Measurements from ENCODE around the gene ARL15.

DNA sequence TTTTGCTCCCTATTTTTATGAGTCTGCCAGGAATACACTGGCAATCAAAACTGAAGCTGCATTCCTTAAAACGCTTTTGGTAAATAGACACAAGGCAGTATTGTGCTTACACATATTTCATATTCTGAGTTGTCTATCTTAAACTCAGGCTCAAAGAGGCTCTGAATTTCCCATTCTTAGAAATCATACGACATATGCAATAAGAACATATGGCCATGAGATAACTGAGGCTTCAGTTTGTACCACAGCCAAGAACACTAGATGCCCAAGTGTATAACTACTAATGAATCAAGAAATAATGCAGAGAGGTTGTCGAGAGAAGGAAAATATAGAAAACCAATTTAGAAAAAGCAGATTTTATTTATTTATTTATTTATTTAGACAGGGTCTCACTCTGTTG is 392.5 kb downstream of the ARL15 start:
- TF ChIP-seq, protein P1, sequence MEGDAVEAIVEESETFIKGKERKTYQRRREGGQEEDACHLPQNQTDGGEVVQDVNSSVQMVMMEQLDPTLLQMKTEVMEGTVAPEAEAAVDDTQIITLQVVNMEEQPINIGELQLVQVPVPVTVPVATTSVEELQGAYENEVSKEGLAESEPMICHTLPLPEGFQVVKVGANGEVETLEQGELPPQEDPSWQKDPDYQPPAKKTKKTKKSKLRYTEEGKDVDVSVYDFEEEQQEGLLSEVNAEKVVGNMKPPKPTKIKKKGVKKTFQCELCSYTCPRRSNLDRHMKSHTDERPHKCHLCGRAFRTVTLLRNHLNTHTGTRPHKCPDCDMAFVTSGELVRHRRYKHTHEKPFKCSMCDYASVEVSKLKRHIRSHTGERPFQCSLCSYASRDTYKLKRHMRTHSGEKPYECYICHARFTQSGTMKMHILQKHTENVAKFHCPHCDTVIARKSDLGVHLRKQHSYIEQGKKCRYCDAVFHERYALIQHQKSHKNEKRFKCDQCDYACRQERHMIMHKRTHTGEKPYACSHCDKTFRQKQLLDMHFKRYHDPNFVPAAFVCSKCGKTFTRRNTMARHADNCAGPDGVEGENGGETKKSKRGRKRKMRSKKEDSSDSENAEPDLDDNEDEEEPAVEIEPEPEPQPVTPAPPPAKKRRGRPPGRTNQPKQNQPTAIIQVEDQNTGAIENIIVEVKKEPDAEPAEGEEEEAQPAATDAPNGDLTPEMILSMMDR (conservative IDR thresholded peaks at IDR 0.05) = no peak
- no peak for TF ChIP-seq EZH2 (IDR thresholded peaks at IDR 0.05; ENCODE audit: low read depth)
